Gastrocnemius medialis (tissue), 4 donors: Measurements from ENCODE around the gene TNRC18.

ENCODE experiments used
- CTCF ChIP-seq, 5 experiments: fragments of 450-650 bp in 3 of 5; fragments of 200-600 bp in 2 of 5; sonication (generic) in 2 of 5; IDR thresholded peaks in 4 of 5; conservative IDR thresholded peaks in 1 of 5; 1 replicate in 4 of 5; 2 replicates in 1 of 5; pipeline ENCODE4 v1.5.1; 2016 to 2019; ENCODE audit warnings: antibody characterized with exemption in 5 of 5, mild to moderate bottlenecking in 3 of 5, moderate library complexity in 3 of 5
- POLR2A ChIP-seq, 2 donors: fragments of 450-650 bp; IDR thresholded peaks; one replicate each; pipeline ENCODE4 v1.6.1; 2017; ENCODE audit warnings: antibody characterized with exemption in 2 of 2, mild to moderate bottlenecking in 2 of 2, moderate library complexity in 2 of 2

GRCh38 chr7:5443678-5444077 lies 20.0 kb upstream of the TNRC18 start:
- TF ChIP-seq POLR2A (IDR thresholded peaks at IDR 0.05) (no peak), CTCF (IDR thresholded peaks at IDR 0.05 in 4 of 5, conservative IDR thresholded peaks at IDR 0.05 in 1 of 5) (no peak)
